Stomach (tissue), 4 donors: ENCODE data around the gene RASD1.

Source experiments
- EP300 ChIP-seq: sonication (generic); formaldehyde crosslinking; IDR thresholded peaks from one replicate; pipeline ENCODE4 v1.6.1; 2017; ENCODE audit warnings: antibody characterized with exemption
- POLR2A ChIP-seq, 4 donors: fragments of 450-650 bp; IDR thresholded peaks; one replicate each; pipeline ENCODE4 v1.6.1; 2016; ENCODE audit warnings: antibody characterized with exemption in 4 of 4, control low read depth in 2 of 4, mild to moderate bottlenecking in 1 of 4, moderate library complexity in 1 of 4
- POLR2AphosphoS5 ChIP-seq, 3 donors: sonication (generic); formaldehyde crosslinking; IDR thresholded peaks; one replicate each; pipeline ENCODE4 v1.6.1; 2016; ENCODE audit warnings: antibody characterized with exemption in 3 of 3
- TF ChIP-seq, protein P1 (sequence below), 7 experiments: fragments of 450-650 bp in 4 of 7; fragments of 200-600 bp in 3 of 7; sonication (generic) in 3 of 7; IDR thresholded peaks; one replicate each; pipeline ENCODE4 v1.5.1; 2016 to 2019; ENCODE audit warnings: antibody characterized with exemption in 7 of 7, control low read depth in 2 of 7, mild to moderate bottlenecking in 1 of 7

DNA sequence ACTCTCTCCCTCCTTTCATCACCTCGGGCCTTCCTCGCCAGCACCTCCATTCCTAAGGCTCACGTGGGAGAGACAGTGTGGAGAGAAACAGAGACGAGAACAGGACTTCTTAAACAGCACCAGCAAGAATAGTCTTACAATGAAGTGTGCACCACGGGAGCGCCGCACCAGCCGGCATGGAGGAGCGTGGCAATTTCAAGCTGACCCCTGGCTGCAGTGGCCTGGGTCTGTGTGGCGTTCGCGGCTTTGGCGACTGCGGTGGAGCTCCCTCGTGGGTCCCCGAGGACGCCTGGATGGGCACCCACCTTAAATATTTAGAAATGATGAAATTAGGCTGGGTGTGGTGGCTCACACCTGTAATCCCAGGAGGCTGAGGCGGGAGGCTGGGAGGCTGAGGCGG is 39.9 kb downstream of the RASD1 start:
- TF ChIP-seq, protein P1, sequence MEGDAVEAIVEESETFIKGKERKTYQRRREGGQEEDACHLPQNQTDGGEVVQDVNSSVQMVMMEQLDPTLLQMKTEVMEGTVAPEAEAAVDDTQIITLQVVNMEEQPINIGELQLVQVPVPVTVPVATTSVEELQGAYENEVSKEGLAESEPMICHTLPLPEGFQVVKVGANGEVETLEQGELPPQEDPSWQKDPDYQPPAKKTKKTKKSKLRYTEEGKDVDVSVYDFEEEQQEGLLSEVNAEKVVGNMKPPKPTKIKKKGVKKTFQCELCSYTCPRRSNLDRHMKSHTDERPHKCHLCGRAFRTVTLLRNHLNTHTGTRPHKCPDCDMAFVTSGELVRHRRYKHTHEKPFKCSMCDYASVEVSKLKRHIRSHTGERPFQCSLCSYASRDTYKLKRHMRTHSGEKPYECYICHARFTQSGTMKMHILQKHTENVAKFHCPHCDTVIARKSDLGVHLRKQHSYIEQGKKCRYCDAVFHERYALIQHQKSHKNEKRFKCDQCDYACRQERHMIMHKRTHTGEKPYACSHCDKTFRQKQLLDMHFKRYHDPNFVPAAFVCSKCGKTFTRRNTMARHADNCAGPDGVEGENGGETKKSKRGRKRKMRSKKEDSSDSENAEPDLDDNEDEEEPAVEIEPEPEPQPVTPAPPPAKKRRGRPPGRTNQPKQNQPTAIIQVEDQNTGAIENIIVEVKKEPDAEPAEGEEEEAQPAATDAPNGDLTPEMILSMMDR (IDR thresholded peaks at IDR 0.05): no peak
- TF ChIP-seq POLR2AphosphoS5 (IDR thresholded peaks at IDR 0.05): no peak
- TF ChIP-seq EP300: no peak
- no peak for TF ChIP-seq POLR2A (IDR thresholded peaks at IDR 0.05)
